IMR-90 (cell line): ENCODE data around the gene WIPF1. TPM values are rescaled to one million over a fixed set of nuclear protein-coding genes. Genes with fewer than 3 reads are reported as not detected.
A peak's percentile ranks its signal among the peaks of the same experiment; 100 is the strongest.

Source experiments
- ATAC-seq: fragments of 200-7000 bp; cut with Tn5 transposase; 2 replicates; pipeline ENCODE4 v1.9.1; 2020; ENCODE audit warnings: low read depth, mild to moderate bottlenecking, moderate library complexity
- BruUV-seq: library from RNA; stranded (reverse); fragments of 400-500 nt; replicated peaks from 2 replicates; lab custom pipeline; 2021; lab: Mats Ljungman, UMichigan
- CTCF ChIA-PET: fragments of 300-600 bp; formaldehyde crosslinking; extraction: SDS; loops from one replicate; lab custom pipeline; 2021; ENCODE audit warnings: antibody characterized with exemption; lab: Yijun Ruan, JAX
- POLR2A ChIA-PET: fragments of 300-600 bp; sonication (Branson Sonifier 250); formaldehyde crosslinking; loops from one replicate; lab custom pipeline; 2022; ENCODE audit warnings: antibody characterized with exemption; ENCODE audit not compliant: unreplicated experiment; lab: Charles Lee
- DNase-seq: peaks from one replicate; pipeline ENCODE4 v3.0.0; 2013
- H2AFZ ChIP-seq: replicated peaks from 2 replicates; pipeline ENCODE3; 2013; ENCODE audit warnings: low read length, mild to moderate bottlenecking; ENCODE audit not compliant: poor library complexity
- H2AK5ac ChIP-seq: 2 replicates; pipeline ENCODE4 v1.6.1; 2013; ENCODE audit warnings: low read depth, low read length, inconsistent platforms
- H2AK9ac ChIP-seq: replicated peaks from 2 replicates; pipeline ENCODE3; 2013; ENCODE audit warnings: mild to moderate bottlenecking, low read depth, low read length, moderate library complexity; ENCODE audit not compliant: poor library complexity
- H2BK120ac ChIP-seq: 2 replicates; pipeline ENCODE4 v1.6.1; 2013; ENCODE audit warnings: low read depth, low read length, inconsistent platforms
- H2BK15ac ChIP-seq: 3 replicates; pipeline ENCODE4 v1.6.1; 2013; ENCODE audit warnings: low read depth, low read length, inconsistent platforms
- H2BK20ac ChIP-seq: 2 replicates; pipeline ENCODE4 v1.6.1; 2013; ENCODE audit warnings: low read depth, mild to moderate bottlenecking, inconsistent platforms, low read length, moderate library complexity
- H2BK5ac ChIP-seq: 2 replicates; pipeline ENCODE4 v1.6.1; 2013; ENCODE audit warnings: mild to moderate bottlenecking, low read depth, low read length, inconsistent platforms; ENCODE audit not compliant: poor library complexity, severe bottlenecking
- H3K14ac ChIP-seq: replicated peaks from 2 replicates; pipeline ENCODE4 v1.6.1; 2013; ENCODE audit warnings: low read depth, low read length, inconsistent platforms
- H3K18ac ChIP-seq: 2 replicates; pipeline ENCODE4 v1.6.1; 2013; ENCODE audit warnings: low read depth, low read length, control low read depth
- H3K23ac ChIP-seq: 2 replicates; pipeline ENCODE4 v1.6.1; 2013; ENCODE audit warnings: low read depth, low read length, inconsistent platforms
- H3K27ac ChIP-seq: 2 replicates; pipeline ENCODE4 v1.5.1; 2013; ENCODE audit warnings: mild to moderate bottlenecking, control low read depth, low read length; ENCODE audit not compliant: insufficient read depth
- H3K27me3 ChIP-seq: 2 replicates; pipeline ENCODE4 v1.6.1; 2013; ENCODE audit warnings: low read length; ENCODE audit not compliant: control insufficient read depth, insufficient read depth
- H3K36me3 ChIP-seq: 2 replicates; pipeline ENCODE4 v1.6.1; 2013; ENCODE audit warnings: low read length, mixed read lengths; ENCODE audit not compliant: control insufficient read depth, insufficient read depth
- H3K4ac ChIP-seq: 2 replicates; pipeline ENCODE4 v1.6.1; 2013; ENCODE audit warnings: low read depth, low read length, inconsistent platforms
- H3K4me1 ChIP-seq: 2 replicates; pipeline ENCODE4 v1.6.1; 2013; ENCODE audit warnings: low read length, mixed read lengths; ENCODE audit not compliant: control insufficient read depth, insufficient read depth
- H3K4me2 ChIP-seq: 2 replicates; pipeline ENCODE4 v1.6.1; 2013; ENCODE audit warnings: low read depth, mild to moderate bottlenecking, control low read depth, low read length, moderate library complexity
- H3K4me3 ChIP-seq: 2 replicates; pipeline ENCODE4 v1.5.1; 2013; ENCODE audit warnings: low read depth, mild to moderate bottlenecking, control low read depth, low read length, moderate library complexity; ENCODE audit not compliant: insufficient read depth
- H3K56ac ChIP-seq: 2 replicates; pipeline ENCODE4 v1.6.1; 2013; ENCODE audit warnings: low read length, inconsistent platforms; ENCODE audit not compliant: insufficient read depth; ENCODE audit errors: extremely low read depth
- H3K79me1 ChIP-seq, 2 experiments: 2 replicates each; pipeline ENCODE4 v1.6.1; 2013; ENCODE audit warnings: low read length in 2 of 2, inconsistent platforms in 1 of 2, low read depth in 1 of 2
- H3K9ac ChIP-seq: 2 replicates; pipeline ENCODE4 v1.6.1; 2013; ENCODE audit warnings: low read depth, low read length, control low read depth
- H3K9me1 ChIP-seq: 2 replicates; pipeline ENCODE4 v1.6.1; 2013; ENCODE audit warnings: low read length, inconsistent platforms; ENCODE audit not compliant: insufficient read depth
- H3K9me3 ChIP-seq: 2 replicates; pipeline ENCODE4 v1.6.1; 2013; ENCODE audit warnings: low read length; ENCODE audit not compliant: control insufficient read depth, insufficient read depth
- H4K20me1 ChIP-seq: 2 replicates; pipeline ENCODE4 v1.6.1; 2013; ENCODE audit warnings: low read length, inconsistent platforms; ENCODE audit not compliant: insufficient read depth
- H4K5ac ChIP-seq: 2 replicates; pipeline ENCODE4 v1.6.1; 2013; ENCODE audit warnings: mild to moderate bottlenecking, low read depth, low read length, control low read depth
- H4K8ac ChIP-seq, 2 experiments: 2 replicates each; pipeline ENCODE4 v1.6.1; 2013; ENCODE audit warnings: low read depth in 2 of 2, low read length in 2 of 2, control low read depth in 1 of 2, inconsistent platforms in 1 of 2
- H4K91ac ChIP-seq: 2 replicates; pipeline ENCODE4 v1.6.1; 2013; ENCODE audit warnings: low read depth, low read length, inconsistent platforms; ENCODE audit not compliant: insufficient read depth
- BHLHE40 ChIP-seq: fragments of 150-350 bp; IDR thresholded peaks from 2 replicates; pipeline ENCODE4 v1.6.1; 2016; ENCODE audit warnings: mild to moderate bottlenecking, low read depth, low read length
- CEBPB ChIP-seq: IDR thresholded peaks from 2 replicates; pipeline ENCODE4 v1.6.1; 2012; ENCODE audit warnings: low read depth, low read length, improper control_type of control experiment
- CHD1 ChIP-seq: IDR thresholded peaks from 2 replicates; pipeline ENCODE4 v1.6.1; 2012; ENCODE audit warnings: low read depth, low read length, improper control_type of control experiment
- CTCF ChIP-seq: conservative IDR thresholded peaks from 2 replicates; pipeline ENCODE4 v1.5.1; 2012; ENCODE audit warnings: mild to moderate bottlenecking, low read depth, low read length, improper control_type of control experiment
- ELK1 ChIP-seq: fragments of 150-350 bp; IDR thresholded peaks from 2 replicates; pipeline ENCODE4 v1.6.1; 2016; ENCODE audit warnings: low read depth, mild to moderate bottlenecking, low read length, moderate library complexity, borderline replicate concordance
- FOS ChIP-seq: fragments of 150-350 bp; IDR thresholded peaks from 2 replicates; pipeline ENCODE4 v1.6.1; 2016; ENCODE audit warnings: low read depth, low read length
- MAFK ChIP-seq: IDR thresholded peaks from 2 replicates; pipeline ENCODE4 v1.6.1; 2012; ENCODE audit warnings: low read depth, low read length, improper control_type of control experiment
- MXI1 ChIP-seq: IDR thresholded peaks from 2 replicates; pipeline ENCODE4 v1.6.1; 2012; ENCODE audit warnings: low read depth, mild to moderate bottlenecking, low read length, moderate library complexity, borderline replicate concordance
- NFE2L2 ChIP-seq: fragments of 150-350 bp; IDR thresholded peaks from 2 replicates; pipeline ENCODE4 v1.6.1; 2016; ENCODE audit warnings: low read depth, mild to moderate bottlenecking, low read length
- POLR2A ChIP-seq: IDR thresholded peaks from 2 replicates; pipeline ENCODE4 v1.6.1; 2012; ENCODE audit warnings: mild to moderate bottlenecking, low read depth, low read length
- RAD21 ChIP-seq: IDR thresholded peaks from 2 replicates; pipeline ENCODE4 v1.6.1; 2012; ENCODE audit warnings: low read length, improper control_type of control experiment
- RFX5 ChIP-seq: IDR thresholded peaks from 2 replicates; pipeline ENCODE4 v1.8.0; 2012; ENCODE audit warnings: low read depth, mild to moderate bottlenecking, low read length, moderate library complexity
- SMC3 ChIP-seq: fragments of 150-350 bp; IDR thresholded peaks from 2 replicates; pipeline ENCODE4 v1.6.1; 2016; ENCODE audit warnings: low read depth, mild to moderate bottlenecking, antibody characterized with exemption, low read length, moderate library complexity
- USF2 ChIP-seq: fragments of 150-350 bp; IDR thresholded peaks from 2 replicates; pipeline ENCODE4 v1.6.1; 2017; ENCODE audit warnings: mild to moderate bottlenecking, antibody characterized with exemption, low read length, low read depth
- WGBS, 2 experiments: methylation state at CpG; one replicate each; pipeline versions ENCODE4 v1.1.5 to v1.1.7; 2013; ENCODE audit warnings: missing lambda C conversion rate in 2 of 2; ENCODE audit not compliant: insufficient read length in 1 of 2; ENCODE audit errors: extremely low coverage in 2 of 2; 5-methylcytosine and 5-hydroxymethylcytosine counted together
- dilution Hi-C: fragments of 300-500 bp; cut with HindIII; formaldehyde crosslinking; loops from one replicate; pipeline ENCODE4 v1.14.3; 2018; ENCODE audit warnings: low sequenced_read_pairs; ENCODE audit not compliant: unreplicated experiment
- in situ Hi-C: fragments of 300-500 bp; cut with MboI; formaldehyde crosslinking; loops from 3 replicates; pipeline ENCODE4 v1.14.3; 2019; ENCODE audit warnings: low sequenced_read_pairs, inconsistent platforms, mixed read lengths
- intact Hi-C: fragments of 100-400 bp; cut with micrococcal nuclease; formaldehyde crosslinking; loops from 2 replicates; pipeline ENCODE4 v1.10.0; 2022
- polyA plus RNA-seq, 3 experiments: library from polyadenylated mRNA; depleted of rRNA; stranded (reverse); fragments of >200 nt; gene quantifications; 2 replicates each; pipeline ENCODE4 v1.2.3, GENCODE V29; 2012; ENCODE audit warnings: low replicate concordance in 1 of 3
- total RNA-seq: library from RNA; depleted of rRNA; stranded (reverse); fragments of >200 nt; gene quantifications from 2 replicates; pipeline ENCODE4 v1.2.3, GENCODE V29; 2012

WIPF1 gene
- total and polyA plus RNA-seq, 2 of the 4 experiments (the other 2 are of a cell fraction), result 2.7 to 13.5 TPM

- peaks cover 27% of the 10 kb centered on the region for H3K36me3 ChIP-seq
- no peak overlapping the region for H4K91ac ChIP-seq
- WGBS, 2 experiments, result no CpG with 5 or more reads among the region's 8 CpGs
- H2AK9ac ChIP-seq, result no peak overlapping the region
- dilution Hi-C loops (no loop called here), in situ Hi-C loops (no loop called here), intact Hi-C loops (no loop called here)
- H2BK20ac ChIP-seq, result no peak overlapping the region
- no peak overlapping the region for H3K23ac ChIP-seq
- H3K9me1 ChIP-seq, result no peaks in the 10 kb centered on the region
- ATAC-seq, result no peak
- BruUV-seq, result no TSS peak
- no peak overlapping the region for H3K56ac ChIP-seq
- H2AK5ac ChIP-seq, result no peak overlapping the region
- CTCF ChIA-PET, result interaction anchor here (1.1 kb wide), 1 partner anchor 118 kb away, joined by 3 read pairs; no protein-coding TSS in a partner anchor
- no peak overlapping the region for H4K8ac ChIP-seq
- no peak overlapping the region for H3K18ac ChIP-seq
- H2BK15ac ChIP-seq, result no peak overlapping the region
- no peak for DNase-seq
- no peaks in the 10 kb centered on the region; the same call in 1 of the 2 replicates for H3K4me1 ChIP-seq
- no peak overlapping the region for H2BK120ac ChIP-seq
- no peak overlapping the region for H3K9ac ChIP-seq
- no peak overlapping the region for H3K4me3 ChIP-seq
- no peak overlapping the region for H3K27ac ChIP-seq
- H3K4ac ChIP-seq, result no peak overlapping the region
- no peak overlapping the region for H3K4me2 ChIP-seq
- no peaks in the 10 kb centered on the region for H3K27me3 ChIP-seq
- H3K14ac ChIP-seq, result no peak overlapping the region
- H3K9me3 ChIP-seq, result no peaks in the 10 kb centered on the region
- H2AFZ ChIP-seq, result no peak overlapping the region
- no peaks in the 10 kb centered on the region for H3K79me1 ChIP-seq
- POLR2A ChIA-PET, result no interaction called here
- no peak overlapping the region for H4K5ac ChIP-seq
- H2BK5ac ChIP-seq, result no peak overlapping the region
- TF ChIP-seq USF2, result no peak
- no peak for TF ChIP-seq RFX5
- peak; percentile 55; the same call in 1 of the 2 replicates for TF ChIP-seq NFE2L2
- TF ChIP-seq ELK1, result no peak
- no peak for TF ChIP-seq CTCF
- no peak for TF ChIP-seq FOS
- TF ChIP-seq POLR2A, result no peak
- TF ChIP-seq CEBPB, result no peak
- TF ChIP-seq BHLHE40, result no peak
- TF ChIP-seq MXI1, result no peak
- no peak for TF ChIP-seq RAD21
- TF ChIP-seq CHD1, result no peak
- no peak for TF ChIP-seq SMC3
- TF ChIP-seq MAFK, result peak; percentile 92
- no peaks in the 10 kb centered on the region for H4K20me1 ChIP-seq
These were observed 27.2 kb downstream of the WIPF1 start for GRCh38 chr2:174570318-174570958.
